SK-N-MC (cell line): ENCODE data around the gene ALDOA.

ENCODE experiments used
- EZH2 ChIP-seq: fragments of 200-600 bp; sonication (generic); IDR thresholded peaks from one replicate; pipeline ENCODE4 v1.6.1; 2017; ENCODE audit warnings: antibody characterized with exemption
- FOXP2 ChIP-seq: optimal IDR thresholded peaks from 2 replicates; pipeline ENCODE3; 2011; ENCODE audit warnings: mild to moderate bottlenecking, moderate library complexity; ENCODE audit not compliant: insufficient read depth; ENCODE audit errors: extremely low read length, control extremely low read depth
- POLR2AphosphoS5 ChIP-seq: IDR thresholded peaks from 2 replicates; pipeline ENCODE4 v1.6.1; 2012; ENCODE audit warnings: mild to moderate bottlenecking, low read depth, low read length, borderline replicate concordance

DNA sequence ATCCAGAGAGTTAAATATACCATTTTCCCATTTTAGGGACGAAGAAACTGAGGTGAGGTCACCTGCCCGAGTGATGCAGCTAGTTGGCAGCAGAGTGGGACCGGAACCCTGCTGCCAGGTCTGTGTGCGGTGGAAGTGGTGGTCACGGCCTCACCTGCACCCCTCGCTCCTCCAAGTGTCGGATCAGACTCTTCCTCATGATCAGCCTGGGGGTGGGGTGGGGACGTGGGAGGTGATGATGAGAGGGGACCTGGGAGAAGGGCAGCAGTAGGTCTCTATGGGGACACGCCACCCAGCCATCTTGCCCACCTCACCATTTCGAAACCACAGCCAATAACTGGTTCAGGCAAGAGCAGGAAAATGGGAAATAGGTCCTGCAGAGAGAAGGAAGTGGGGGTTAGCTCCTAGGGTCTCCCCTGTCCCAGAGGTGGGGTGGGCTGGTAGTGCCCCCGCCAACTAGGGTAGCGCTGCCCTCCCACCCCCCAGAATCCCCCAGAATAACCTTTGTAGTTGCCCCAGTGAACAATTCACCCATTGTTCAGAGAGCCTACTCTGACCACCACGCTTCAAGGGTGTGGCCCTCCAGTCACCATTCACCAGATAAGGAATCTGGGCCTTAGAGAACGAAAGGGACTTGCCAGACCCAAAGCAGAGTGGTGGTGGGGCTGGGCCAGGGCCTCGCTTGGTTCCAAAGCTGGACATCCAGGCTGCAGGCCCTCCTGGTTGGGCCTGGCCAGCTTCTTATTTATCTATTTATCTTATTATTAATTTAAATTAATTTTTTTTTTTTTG is 42.7 kb downstream of the ALDOA start:
- TF ChIP-seq EZH2, result no peak
- TF ChIP-seq POLR2AphosphoS5, result no peak
- TF ChIP-seq FOXP2, result no peak
